Measurements from ENCODE around the gene PCSK5.

Gene PCSK5

DNA sequence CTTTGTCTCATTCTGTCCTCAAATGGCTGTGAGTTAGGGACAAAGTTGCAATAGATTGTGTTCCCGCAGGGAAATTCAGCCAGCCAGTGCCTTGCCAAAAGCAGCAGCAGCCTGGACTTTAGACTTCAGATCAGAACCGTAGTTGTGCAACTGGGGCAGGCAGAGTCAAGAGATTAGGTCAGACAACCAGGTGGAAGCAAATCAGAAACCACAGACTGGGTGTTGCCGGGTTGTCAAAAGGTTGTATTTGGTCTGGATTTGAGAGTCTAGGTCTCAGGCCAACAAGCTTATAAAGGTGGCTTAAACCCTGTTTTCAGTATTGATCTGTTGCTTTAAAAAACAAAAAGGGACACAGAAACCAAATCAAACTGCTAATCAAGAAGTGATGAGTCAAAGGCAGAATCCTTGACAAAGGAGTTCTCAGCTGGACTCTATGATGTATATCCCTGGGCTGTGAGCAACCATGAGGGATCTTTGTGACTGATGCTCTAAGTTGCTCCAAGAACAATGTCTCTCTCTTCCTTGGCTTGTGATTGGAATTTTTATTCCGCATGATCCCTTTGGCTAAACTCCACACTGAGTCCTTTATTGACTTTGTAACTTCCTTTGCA is 482.8 kb downstream of the PCSK5 start:
- H3K9me3 ChIP-seq = no peaks in the 10 kb centered on the region
- TF ChIP-seq, protein P1, sequence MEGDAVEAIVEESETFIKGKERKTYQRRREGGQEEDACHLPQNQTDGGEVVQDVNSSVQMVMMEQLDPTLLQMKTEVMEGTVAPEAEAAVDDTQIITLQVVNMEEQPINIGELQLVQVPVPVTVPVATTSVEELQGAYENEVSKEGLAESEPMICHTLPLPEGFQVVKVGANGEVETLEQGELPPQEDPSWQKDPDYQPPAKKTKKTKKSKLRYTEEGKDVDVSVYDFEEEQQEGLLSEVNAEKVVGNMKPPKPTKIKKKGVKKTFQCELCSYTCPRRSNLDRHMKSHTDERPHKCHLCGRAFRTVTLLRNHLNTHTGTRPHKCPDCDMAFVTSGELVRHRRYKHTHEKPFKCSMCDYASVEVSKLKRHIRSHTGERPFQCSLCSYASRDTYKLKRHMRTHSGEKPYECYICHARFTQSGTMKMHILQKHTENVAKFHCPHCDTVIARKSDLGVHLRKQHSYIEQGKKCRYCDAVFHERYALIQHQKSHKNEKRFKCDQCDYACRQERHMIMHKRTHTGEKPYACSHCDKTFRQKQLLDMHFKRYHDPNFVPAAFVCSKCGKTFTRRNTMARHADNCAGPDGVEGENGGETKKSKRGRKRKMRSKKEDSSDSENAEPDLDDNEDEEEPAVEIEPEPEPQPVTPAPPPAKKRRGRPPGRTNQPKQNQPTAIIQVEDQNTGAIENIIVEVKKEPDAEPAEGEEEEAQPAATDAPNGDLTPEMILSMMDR (IDR thresholded peaks at IDR 0.05) = no peak
- H3K36me3 ChIP-seq = no peaks in the 10 kb centered on the region
- H3K27me3 ChIP-seq = no peaks in the 10 kb centered on the region
- H3K4me3 ChIP-seq (ENCODE audit: low read depth in 1 of 2, low read length in 1 of 2) = no peak overlapping the region
- no peaks in the 10 kb centered on the region for H3K4me1 ChIP-seq (ENCODE audit: control insufficient read depth in 1 of 2, insufficient read depth in 1 of 2, low read depth in 1 of 2, low read length in 1 of 2)
- no peak overlapping the region for H3K27ac ChIP-seq

DNA sequence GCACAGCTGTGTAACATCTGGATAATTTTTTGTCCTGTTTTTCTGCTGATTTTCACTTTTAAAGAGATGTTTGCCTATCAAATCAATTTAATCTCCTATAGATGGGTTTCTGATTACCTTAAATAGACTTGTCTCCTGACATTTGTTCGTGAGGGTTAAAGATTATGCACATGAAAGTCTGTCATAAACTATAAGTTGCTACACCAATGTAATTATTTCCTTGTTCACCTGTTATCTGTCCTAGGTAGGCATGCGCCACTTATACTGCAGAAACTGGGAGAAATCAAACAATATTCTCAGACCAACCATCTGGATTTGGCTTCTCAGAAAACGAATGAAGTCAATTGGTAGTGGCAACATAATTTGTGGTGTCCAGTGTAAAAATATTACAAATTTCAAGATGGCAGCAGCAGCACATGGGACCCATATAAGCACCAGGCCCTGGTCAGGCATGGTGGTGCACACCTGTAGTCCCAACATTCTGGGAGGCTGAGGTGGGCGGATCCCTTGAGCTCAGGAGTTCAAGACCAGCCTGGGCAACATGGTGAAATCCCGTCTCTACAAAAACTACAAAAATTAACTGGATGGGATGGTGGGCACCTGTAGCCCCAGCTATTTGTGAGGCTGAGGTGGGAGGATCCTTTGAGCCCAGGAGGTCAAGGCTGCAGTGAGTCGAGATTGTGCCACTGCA is 483.5 kb downstream of the PCSK5 start:
- H3K36me3 ChIP-seq = no peaks in the 10 kb centered on the region
- no peaks in the 10 kb centered on the region for H3K4me1 ChIP-seq (ENCODE audit: control insufficient read depth in 1 of 2, insufficient read depth in 1 of 2, low read depth in 1 of 2, low read length in 1 of 2)
- H3K4me3 ChIP-seq (ENCODE audit: low read depth in 1 of 2, low read length in 1 of 2) = no peak overlapping the region
- no peak overlapping the region for H3K27ac ChIP-seq
- TF ChIP-seq, protein P1 (IDR thresholded peaks at IDR 0.05) = no peak
- H3K27me3 ChIP-seq = no peaks in the 10 kb centered on the region
- H3K9me3 ChIP-seq = no peaks in the 10 kb centered on the region

GRCh38 chr9:76374783-76375559 is 484.5 kb downstream of the PCSK5 start:
- Histone ChIP-seq H3K27me3 (no peaks in the 10 kb centered on the region), H3K4me1 (ENCODE audit: control insufficient read depth in 1 of 2, insufficient read depth in 1 of 2, low read depth in 1 of 2, low read length in 1 of 2) (no peaks in the 10 kb centered on the region), H3K27ac (no peak overlapping the region), H3K4me3 (ENCODE audit: low read depth in 1 of 2, low read length in 1 of 2) (no peak overlapping the region), H3K36me3 (no peaks in the 10 kb centered on the region), H3K9me3 (no peaks in the 10 kb centered on the region)
- TF ChIP-seq, protein P1 (IDR thresholded peaks at IDR 0.05) = no peak

DNA sequence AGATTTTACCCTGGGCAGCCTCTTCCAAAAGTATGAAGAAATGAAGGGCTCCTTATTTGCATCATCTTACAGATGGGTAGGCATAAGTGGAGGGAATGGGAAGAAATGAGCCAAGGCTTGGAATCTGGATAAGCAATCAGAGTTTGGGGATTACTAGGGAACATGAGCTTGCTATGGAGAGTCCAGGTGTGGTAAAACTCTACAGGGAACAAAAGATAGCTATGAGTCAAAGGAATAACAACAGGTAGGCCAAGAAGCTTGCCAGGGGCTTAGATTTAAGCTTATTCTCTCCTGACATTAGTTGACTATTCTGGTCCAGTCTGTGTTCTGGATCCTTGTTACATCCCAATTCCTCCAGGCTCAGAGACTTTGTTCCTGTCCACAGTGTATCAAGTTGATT is 487.3 kb downstream of the PCSK5 start:
- Histone ChIP-seq H3K9me3 (no peaks in the 10 kb centered on the region), H3K36me3 (no peaks in the 10 kb centered on the region), H3K4me3 (ENCODE audit: low read depth in 1 of 2, low read length in 1 of 2) (no peak overlapping the region), H3K4me1 (ENCODE audit: control insufficient read depth in 1 of 2, insufficient read depth in 1 of 2, low read depth in 1 of 2, low read length in 1 of 2) (no peaks in the 10 kb centered on the region), H3K27me3 (no peaks in the 10 kb centered on the region), H3K27ac (no peak overlapping the region)
- TF ChIP-seq, protein P1 (IDR thresholded peaks at IDR 0.05) = no peak

DNA sequence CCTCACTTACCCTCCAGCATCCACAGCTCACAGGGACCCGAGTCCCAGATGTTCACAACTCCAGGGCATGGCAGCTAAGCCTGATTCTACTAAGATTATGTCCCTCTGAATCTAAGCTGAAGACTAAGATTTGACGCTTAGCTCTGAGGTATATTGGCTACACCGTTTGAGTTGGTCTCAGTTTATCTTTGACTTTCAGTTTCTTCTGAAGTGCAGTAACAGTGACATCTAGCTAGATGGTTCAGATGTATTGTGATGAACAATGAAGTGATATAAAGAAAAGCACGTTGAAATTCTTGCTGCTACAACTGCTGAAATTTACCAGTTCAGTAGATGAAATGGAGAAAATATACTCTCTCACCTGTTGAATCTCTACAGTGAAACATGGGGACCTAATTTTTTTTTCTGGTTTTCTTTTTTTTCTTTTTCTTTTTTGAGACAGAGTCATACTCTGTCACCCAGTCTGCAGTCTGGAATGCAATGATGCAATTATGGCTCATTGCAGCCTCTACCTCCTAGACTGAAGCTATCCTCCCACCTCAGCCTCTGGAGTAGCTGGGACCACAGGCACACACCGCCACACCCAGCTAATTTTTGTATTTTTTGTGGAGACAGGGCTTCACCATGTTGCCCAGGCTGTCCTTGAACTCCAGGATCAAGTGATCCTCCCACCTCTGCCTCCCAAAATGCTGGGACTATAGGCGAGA is 488.0 kb downstream of the PCSK5 start:
- H3K36me3 ChIP-seq = no peaks in the 10 kb centered on the region
- no peaks in the 10 kb centered on the region for H3K4me1 ChIP-seq (ENCODE audit: control insufficient read depth in 1 of 2, insufficient read depth in 1 of 2, low read depth in 1 of 2, low read length in 1 of 2)
- no peaks in the 10 kb centered on the region for H3K27me3 ChIP-seq
- H3K9me3 ChIP-seq = no peaks in the 10 kb centered on the region
- H3K27ac ChIP-seq = no peak overlapping the region
- H3K4me3 ChIP-seq (ENCODE audit: low read depth in 1 of 2, low read length in 1 of 2) = no peak overlapping the region
- TF ChIP-seq, protein P1 (IDR thresholded peaks at IDR 0.05) = no peak
